Measurements from ENCODE around the gene IPCEF1. TPM values are rescaled to one million over a fixed set of nuclear protein-coding genes. Genes with fewer than 3 reads are reported as not detected.
"Not testable (repeated sequence)": the region's sequence is repeated elsewhere in the genome, so short reads cannot be mapped to it uniquely, and the experiment has no call there.

The IPCEF1 gene
- total and polyA plus RNA-seq, 2 experiments from 2014 or later = not detected

- no peak for TF ChIP-seq EZH2 (IDR thresholded peaks at IDR 0.05; ENCODE audit: insufficient read depth, poor library complexity, severe bottlenecking)
- TF ChIP-seq EZH2phosphoT487 (IDR thresholded peaks at IDR 0.05; ENCODE audit: insufficient read depth, low read depth) = no peak
- no peak overlapping the region for H3K27ac ChIP-seq
Observed at GRCh38 chr6:154337406-154338005, 19.1 kb downstream of the IPCEF1 start.

GRCh38 chr6:154334147-154334546 lies 22.5 kb downstream of the IPCEF1 start:
- H3K79me2 ChIP-seq (ENCODE audit: insufficient read depth); H3K27me3 ChIP-seq (replicated peaks; ENCODE audit: insufficient read depth); H3K36me3 ChIP-seq (ENCODE audit: low read depth); H3K4me1 ChIP-seq (ENCODE audit: insufficient read depth); H3K27ac ChIP-seq; H2AFZ ChIP-seq; H3K4me3 ChIP-seq; H3K4me2 ChIP-seq (ENCODE audit: unreplicated experiment); H3K9me3 ChIP-seq (ENCODE audit: low read depth); DNase-seq; H3K9ac ChIP-seq; in situ Hi-C loops (cut with MboI); H3K9me2 ChIP-seq (ENCODE audit: insufficient read depth); H3F3A ChIP-seq (ENCODE audit: insufficient read depth); H4K20me1 ChIP-seq (ENCODE audit: insufficient read depth): not testable (repeated sequence)
- 84 to 92% methylated on average over 1 of the region's 1 CpG for WGBS, 2 experiments (ENCODE audit: low coverage in 1 of 2, low lambda C conversion rate in 2 of 2, missing lambda C conversion rate in 2 of 2)

More at GRCh38 chr6:154337406-154338005, 19.1 kb downstream of the IPCEF1 start:
- Histone ChIP-seq H3F3A (ENCODE audit: insufficient read depth) (no peaks in the 10 kb centered on the region), H2AFZ (no peak overlapping the region), H3K9me3 (ENCODE audit: low read depth) (no peaks in the 10 kb centered on the region), H3K36me3 (ENCODE audit: low read depth) (no peaks in the 10 kb centered on the region), H3K4me3 (no peak overlapping the region), H3K27me3 (replicated peaks; ENCODE audit: insufficient read depth) (no peaks in the 10 kb centered on the region), H3K4me2 (ENCODE audit: unreplicated experiment) (no peak overlapping the region), H3K4me1 (ENCODE audit: insufficient read depth) (no peaks in the 10 kb centered on the region), H4K20me1 (ENCODE audit: insufficient read depth) (no peaks in the 10 kb centered on the region), H3K9ac (no peak overlapping the region), H3K9me2 (ENCODE audit: insufficient read depth) (no peaks in the 10 kb centered on the region), H3K79me2 (ENCODE audit: insufficient read depth) (no peaks in the 10 kb centered on the region)
- DNase-seq = no peak
- 41 to 48% methylated on average over 4 of the region's 4 CpGs for WGBS, 2 experiments (ENCODE audit: low coverage in 1 of 2, low lambda C conversion rate in 2 of 2, missing lambda C conversion rate in 2 of 2)
- in situ Hi-C loops (cut with MboI) = no loop called here

GRCh38 chr6:154331750-154332149 lies 24.9 kb downstream of the IPCEF1 start:
- Histone ChIP-seq H3F3A (ENCODE audit: insufficient read depth) (no peaks in the 10 kb centered on the region), H3K9me3 (ENCODE audit: low read depth) (no peaks in the 10 kb centered on the region), H3K27ac (no peak overlapping the region), H3K4me2 (ENCODE audit: unreplicated experiment) (no peak overlapping the region), H2AFZ (no peak overlapping the region), H4K20me1 (ENCODE audit: insufficient read depth) (no peaks in the 10 kb centered on the region), H3K4me1 (ENCODE audit: insufficient read depth) (no peaks in the 10 kb centered on the region), H3K4me3 (no peak overlapping the region), H3K79me2 (ENCODE audit: insufficient read depth) (no peaks in the 10 kb centered on the region), H3K9ac (no peak overlapping the region), H3K9me2 (ENCODE audit: insufficient read depth) (no peaks in the 10 kb centered on the region), H3K27me3 (replicated peaks; ENCODE audit: insufficient read depth) (no peaks in the 10 kb centered on the region), H3K36me3 (ENCODE audit: low read depth) (no peaks in the 10 kb centered on the region)
- in situ Hi-C loops (cut with MboI) = no loop called here
- TF ChIP-seq EZH2phosphoT487 (IDR thresholded peaks at IDR 0.05; ENCODE audit: insufficient read depth, low read depth) (no peak), EZH2 (IDR thresholded peaks at IDR 0.05; ENCODE audit: insufficient read depth, poor library complexity, severe bottlenecking) (no peak)
- peak; percentile 15 for DNase-seq
- 80 to 81% methylated on average over 2 of the region's 2 CpGs for WGBS, 2 experiments (ENCODE audit: low coverage in 1 of 2, low lambda C conversion rate in 2 of 2, missing lambda C conversion rate in 2 of 2)

- in situ Hi-C loops (cut with MboI) = no loop called here
- Histone ChIP-seq H3K4me1 (ENCODE audit: insufficient read depth) (no peaks in the 10 kb centered on the region), H3K4me3 (peak overlapping the region; percentile 57)
Observed at GRCh38 chr6:154329350-154330170, 27.0 kb downstream of the IPCEF1 start.

GRCh38 chr6:154327313-154327712 lies 29.3 kb downstream of the IPCEF1 start:
- H3F3A ChIP-seq (ENCODE audit: insufficient read depth); H3K4me1 ChIP-seq (ENCODE audit: insufficient read depth); H3K9me2 ChIP-seq (ENCODE audit: insufficient read depth); H2AFZ ChIP-seq; H3K36me3 ChIP-seq (ENCODE audit: low read depth); H3K4me3 ChIP-seq; H3K9ac ChIP-seq; H4K20me1 ChIP-seq (ENCODE audit: insufficient read depth); in situ Hi-C loops (cut with MboI); H3K79me2 ChIP-seq (ENCODE audit: insufficient read depth); H3K27ac ChIP-seq; H3K4me2 ChIP-seq (ENCODE audit: unreplicated experiment); H3K27me3 ChIP-seq (replicated peaks; ENCODE audit: insufficient read depth); H3K9me3 ChIP-seq (ENCODE audit: low read depth); DNase-seq: not testable (repeated sequence)
- 97 to 100% methylated on average over 1 of the region's 1 CpG for WGBS, 2 experiments (ENCODE audit: low coverage in 1 of 2, low lambda C conversion rate in 2 of 2, missing lambda C conversion rate in 2 of 2)

More at GRCh38 chr6:154329350-154330170, 27.0 kb downstream of the IPCEF1 start:
- H3K9ac ChIP-seq = 0 out of 2 replicates have a peak overlapping the region, but pooled peaks have one; percentile 19
- no peak for TF ChIP-seq EZH2 (IDR thresholded peaks at IDR 0.05; ENCODE audit: insufficient read depth, poor library complexity, severe bottlenecking)
- no peak for TF ChIP-seq EZH2phosphoT487 (IDR thresholded peaks at IDR 0.05; ENCODE audit: insufficient read depth, low read depth)
- H4K20me1 ChIP-seq (ENCODE audit: insufficient read depth) = no peaks in the 10 kb centered on the region
- H3K79me2 ChIP-seq (ENCODE audit: insufficient read depth) = no peaks in the 10 kb centered on the region
- H3K9me2 ChIP-seq (ENCODE audit: insufficient read depth) = no peaks in the 10 kb centered on the region
- H3K4me2 ChIP-seq (ENCODE audit: unreplicated experiment) = peak overlapping the region; percentile 31
- no peaks in the 10 kb centered on the region for H3F3A ChIP-seq (ENCODE audit: insufficient read depth)
- H3K27ac ChIP-seq = no peak overlapping the region
- no peaks in the 10 kb centered on the region for H3K36me3 ChIP-seq (ENCODE audit: low read depth)
- H2AFZ ChIP-seq = peak overlapping the region; percentile 80
- peak; percentile 8 for DNase-seq
- WGBS, 2 experiments (ENCODE audit: low coverage in 1 of 2, low lambda C conversion rate in 2 of 2, missing lambda C conversion rate in 2 of 2) = 56 to 62% methylated on average over 10 of the region's 10 CpGs
- no peaks in the 10 kb centered on the region for H3K9me3 ChIP-seq (ENCODE audit: low read depth)
- H3K27me3 ChIP-seq (replicated peaks; ENCODE audit: insufficient read depth) = no peaks in the 10 kb centered on the region

Measured in GM23248 (cell line).